Measurements from ENCODE around the gene FARP1.
"Not testable (repeated sequence)": the region's sequence is repeated elsewhere in the genome, so short reads cannot be mapped to it uniquely, and the experiment has no call there.

The FARP1 gene

GRCh38 chr13:98206946-98207345 is 64.1 kb downstream of the FARP1 start:
- DNase-seq = no peak

- no peak for DNase-seq
Observed at GRCh38 chr13:98207416-98207815, 64.5 kb downstream of the FARP1 start.

- DNase-seq = no peak
Observed at GRCh38 chr13:98208606-98209005, 65.7 kb downstream of the FARP1 start.

GRCh38 chr13:98212763-98213162 is 69.9 kb downstream of the FARP1 start:
- no peak for DNase-seq

GRCh38 chr13:98213354-98213753 is 70.5 kb downstream of the FARP1 start:
- DNase-seq = no peak

- DNase-seq = no peak
Observed at GRCh38 chr13:98214008-98214643, 71.2 kb downstream of the FARP1 start.

- DNase-seq = peak; percentile 70
Observed at GRCh38 chr13:98214707-98215106, 71.8 kb downstream of the FARP1 start.

GRCh38 chr13:98215508-98215907 is 72.6 kb downstream of the FARP1 start:
- DNase-seq = no peak

- DNase-seq = peak; percentile 58
Observed at GRCh38 chr13:98216135-98216565, 73.3 kb downstream of the FARP1 start.

- DNase-seq = no peak
Observed at GRCh38 chr13:98216711-98217285, 73.9 kb downstream of the FARP1 start.

- peak; percentile 97 for DNase-seq
Observed at GRCh38 chr13:98217597-98217996, 74.7 kb downstream of the FARP1 start.

GRCh38 chr13:98219685-98220084 is 76.8 kb downstream of the FARP1 start:
- DNase-seq = no peak

- DNase-seq = peak; percentile 18
Observed at GRCh38 chr13:98220271-98220791, 77.4 kb downstream of the FARP1 start.

GRCh38 chr13:98221234-98221633 is 78.3 kb downstream of the FARP1 start:
- peak; percentile 99 for DNase-seq

GRCh38 chr13:98222081-98222554 is 79.2 kb downstream of the FARP1 start:
- DNase-seq = peak; percentile 89

- no peak for DNase-seq
Observed at GRCh38 chr13:98222816-98223215, 79.9 kb downstream of the FARP1 start.

- DNase-seq = peak; percentile 21
Observed at GRCh38 chr13:98223741-98224140, 80.8 kb downstream of the FARP1 start.

GRCh38 chr13:98224557-98224956 is 81.7 kb downstream of the FARP1 start:
- no peak for DNase-seq

- DNase-seq = peak; percentile 67
Observed at GRCh38 chr13:98225036-98225940, 82.4 kb downstream of the FARP1 start.

- DNase-seq = no peak
Observed at GRCh38 chr13:98226496-98226895, 83.6 kb downstream of the FARP1 start.

- DNase-seq = no peak
Observed at GRCh38 chr13:98228661-98229341, 85.9 kb downstream of the FARP1 start.

- DNase-seq = not testable (repeated sequence)
Observed at GRCh38 chr13:98230762-98231161, 87.9 kb downstream of the FARP1 start.

- DNase-seq = no peak
Observed at GRCh38 chr13:98232456-98232855, 89.6 kb downstream of the FARP1 start.

Data from DMS79 (cell line).